HG03135 (cell line): ENCODE data around the gene HBG1.

Experiments used
- ATAC-seq: cut with Tn5 transposase; IDR thresholded peaks from one replicate; pipeline ENCODE4 v1.9.1; 2021; ENCODE audit warnings: mild to moderate bottlenecking, moderate library complexity; ENCODE audit not compliant: unreplicated experiment

HBG1 gene

GRCh38 chr11:5228124-5228523 is 21.5 kb downstream of the HBG1 start:
- ATAC-seq = no peak

- no peak for ATAC-seq
Measured at GRCh38 chr11:5227681-5228080, 22.0 kb downstream of the HBG1 start.

GRCh38 chr11:5226732-5227310 is 22.8 kb downstream of the HBG1 start, which contains the start of gene HBB:
Gene HBB, minus strand, starts transcription at chr11:5227071. Its CDS starts 50 bp downstream, at chr11:5227021.
- no peak for ATAC-seq

GRCh38 chr11:5225480-5225871 is 24.2 kb downstream of the HBG1 start:
- ATAC-seq = no peak

GRCh38 chr11:5224538-5225479 is 24.8 kb downstream of the HBG1 start:
- ATAC-seq = no peak

- ATAC-seq = no peak
Measured at GRCh38 chr11:5223686-5224085, 26.0 kb downstream of the HBG1 start.

- ATAC-seq = no peak
Measured at GRCh38 chr11:5223146-5223545, 26.5 kb downstream of the HBG1 start.

- ATAC-seq = no peak
Measured at GRCh38 chr11:5210376-5210885, 39.2 kb downstream of the HBG1 start.

- ATAC-seq = no peak
Measured at GRCh38 chr11:5204787-5205186, 44.9 kb downstream of the HBG1 start.

- ATAC-seq = no peak
Measured at GRCh38 chr11:5203366-5203765, 46.3 kb downstream of the HBG1 start.

GRCh38 chr11:5200582-5200981 is 49.1 kb downstream of the HBG1 start, which contains the start of gene OR51V1:
Gene OR51V1, minus strand, starts transcription at chr11:5200682. Its CDS starts 0 bp downstream, at chr11:5200682.
- no peak for ATAC-seq

- ATAC-seq = no peak
Measured at GRCh38 chr11:5198285-5198684, 51.4 kb downstream of the HBG1 start.
